WTC11 (cell line): ENCODE measurements around the gene MMP17. TPM values are rescaled to one million over a fixed set of nuclear protein-coding genes. Genes with fewer than 3 reads are reported as not detected.

ENCODE experiments used
- ATAC-seq: fragments of 200-7000 bp; cut with Tn5 transposase; 2 replicates; pipeline ENCODE4 v1.10.0; 2021; ENCODE audit warnings: mild to moderate bottlenecking, moderate library complexity
- CTCF ChIA-PET: fragments of 300-600 bp; sonication (Branson Sonifier 250); formaldehyde crosslinking; loops from one replicate; lab custom pipeline; 2021; ENCODE audit warnings: antibody characterized with exemption; lab: Charles Lee
- POLR2A ChIA-PET: fragments of 350-600 bp; sonication (Branson Sonifier 250); formaldehyde crosslinking; loops from one replicate; lab custom pipeline; 2021; ENCODE audit warnings: antibody characterized with exemption; lab: Charles Lee
- DNase-seq: peaks from one replicate; pipeline ENCODE4 v3.0.0; 2021; ENCODE audit warnings: low spot score
- H3K27ac Mint-ChIP-seq: 2 replicates; pipeline ENCODE4 v1.8.0; 2021; ENCODE audit warnings: mixed read lengths
- H3K27me3 Mint-ChIP-seq: 2 replicates; pipeline ENCODE4 v1.8.0; 2021; ENCODE audit warnings: low read depth, mild to moderate bottlenecking, moderate library complexity, mixed read lengths
- H3K36me3 Mint-ChIP-seq: 2 replicates; pipeline ENCODE4 v1.8.0; 2021; ENCODE audit warnings: mixed read lengths
- H3K4me1 Mint-ChIP-seq: 2 replicates; pipeline ENCODE4 v1.8.0; 2022; ENCODE audit warnings: mixed read lengths
- H3K4me3 Mint-ChIP-seq: 2 replicates; pipeline ENCODE4 v1.8.0; 2021; ENCODE audit warnings: mild to moderate bottlenecking, moderate library complexity, mixed read lengths
- H3K9me3 Mint-ChIP-seq: 2 replicates; pipeline ENCODE4 v1.8.0; 2021; ENCODE audit warnings: mixed read lengths
- ATF1 ChIP-seq: sonication (generic); formaldehyde crosslinking; IDR thresholded peaks from 2 replicates; pipeline ENCODE4 v1.8.1; 2023; ENCODE audit warnings: mild to moderate bottlenecking, moderate library complexity, missing genetic modification reagents
- ATF2 ChIP-seq: sonication (generic); formaldehyde crosslinking; IDR thresholded peaks from 2 replicates; pipeline ENCODE4 v1.8.1; 2022; ENCODE audit warnings: low read depth, missing genetic modification reagents, borderline replicate concordance
- ATF6 ChIP-seq: sonication (generic); formaldehyde crosslinking; IDR thresholded peaks from 2 replicates; pipeline ENCODE4 v1.8.1; 2023; ENCODE audit warnings: mild to moderate bottlenecking, missing genetic modification reagents
- CBFB ChIP-seq: sonication (generic); formaldehyde crosslinking; IDR thresholded peaks from 2 replicates; pipeline ENCODE4 v1.8.1; 2022; ENCODE audit warnings: mild to moderate bottlenecking, low read depth, missing genetic modification reagents
- CREB1 ChIP-seq: sonication (generic); formaldehyde crosslinking; IDR thresholded peaks from 2 replicates; pipeline ENCODE4 v1.8.0; 2023; ENCODE audit warnings: mild to moderate bottlenecking, missing genetic modification reagents
- CREM ChIP-seq: sonication (generic); formaldehyde crosslinking; IDR thresholded peaks from 2 replicates; pipeline ENCODE4 v1.8.1; 2022; ENCODE audit warnings: mild to moderate bottlenecking, missing genetic modification reagents, moderate library complexity
- EMX1 ChIP-seq: fragments of 250-450 bp; sonication (Bioruptor Pico); IDR thresholded peaks from 2 replicates; pipeline ENCODE4 v1.8.0; 2021; ENCODE audit warnings: mild to moderate bottlenecking
- FOXK1 ChIP-seq: sonication (generic); formaldehyde crosslinking; IDR thresholded peaks from 2 replicates; pipeline ENCODE4 v1.8.0; 2022; ENCODE audit warnings: mild to moderate bottlenecking, moderate library complexity, missing genetic modification reagents
- FOXP1 ChIP-seq: sonication (generic); formaldehyde crosslinking; IDR thresholded peaks from 2 replicates; pipeline ENCODE4 v1.8.0; 2022; ENCODE audit warnings: missing genetic modification reagents, mild to moderate bottlenecking, moderate library complexity, borderline replicate concordance
- GABPB1 ChIP-seq: sonication (generic); formaldehyde crosslinking; IDR thresholded peaks from 2 replicates; pipeline ENCODE4 v1.8.1; 2023; ENCODE audit warnings: mild to moderate bottlenecking, missing genetic modification reagents
- HMGA2 ChIP-seq: fragments of 250-450 bp; sonication (Bioruptor Pico); IDR thresholded peaks from 2 replicates; pipeline ENCODE4 v1.4.0; 2021; ENCODE audit warnings: mild to moderate bottlenecking, moderate library complexity
- MXD4 ChIP-seq: fragments of 250-450 bp; sonication (Bioruptor Pico); IDR thresholded peaks from 2 replicates; pipeline ENCODE4 v1.8.0; 2021; ENCODE audit warnings: mild to moderate bottlenecking, moderate library complexity, borderline replicate concordance
- TCF7 ChIP-seq: sonication (generic); formaldehyde crosslinking; IDR thresholded peaks from 2 replicates; pipeline ENCODE4 v1.8.0; 2022; ENCODE audit warnings: mild to moderate bottlenecking, low read depth, missing genetic modification reagents, moderate library complexity
- ZBTB21 ChIP-seq: sonication (generic); formaldehyde crosslinking; IDR thresholded peaks from 2 replicates; pipeline ENCODE4 v1.8.1; 2023; ENCODE audit warnings: mild to moderate bottlenecking, missing genetic modification reagents, borderline replicate concordance
- ZNF138 ChIP-seq: sonication (generic); formaldehyde crosslinking; conservative IDR thresholded peaks from 2 replicates; pipeline ENCODE4 v1.8.1; 2022; ENCODE audit warnings: mild to moderate bottlenecking, moderate library complexity, missing genetic modification reagents
- ZNF219 ChIP-seq: sonication (generic); formaldehyde crosslinking; IDR thresholded peaks from 2 replicates; pipeline ENCODE4 v1.8.0; 2023; ENCODE audit warnings: missing genetic modification reagents, mild to moderate bottlenecking, borderline replicate concordance
- ZNF281 ChIP-seq: sonication (generic); formaldehyde crosslinking; IDR thresholded peaks from 2 replicates; pipeline ENCODE4 v1.8.0; 2023; ENCODE audit warnings: mild to moderate bottlenecking, missing genetic modification reagents
- ZNF396 ChIP-seq: fragments of 250-450 bp; sonication (Bioruptor Pico); IDR thresholded peaks from 2 replicates; pipeline ENCODE4 v1.8.0; 2021; ENCODE audit warnings: mild to moderate bottlenecking, moderate library complexity, borderline replicate concordance
- ZNF423 ChIP-seq: fragments of 250-450 bp; sonication (Bioruptor Pico); IDR thresholded peaks from 2 replicates; pipeline ENCODE4 v2.1.2; 2022; ENCODE audit warnings: mild to moderate bottlenecking, moderate library complexity
- ZNF425 ChIP-seq: fragments of 250-450 bp; sonication (Bioruptor Pico); conservative IDR thresholded peaks from 2 replicates; pipeline ENCODE4 v1.9.0; 2021; ENCODE audit warnings: mild to moderate bottlenecking
- total RNA-seq: library from RNA; stranded (reverse); gene quantifications from 3 replicates; pipeline ENCODE4 v1.2.3, GENCODE V29; 2021
- TF ChIP-seq, protein P1 (sequence below): sonication (generic); formaldehyde crosslinking; IDR thresholded peaks from 2 replicates; pipeline ENCODE4 v1.8.0; 2022; ENCODE audit warnings: mild to moderate bottlenecking, missing genetic modification reagents

Gene MMP17
- total RNA-seq, 1 experiment from 2014 or later, result 67.1 TPM

DNA sequence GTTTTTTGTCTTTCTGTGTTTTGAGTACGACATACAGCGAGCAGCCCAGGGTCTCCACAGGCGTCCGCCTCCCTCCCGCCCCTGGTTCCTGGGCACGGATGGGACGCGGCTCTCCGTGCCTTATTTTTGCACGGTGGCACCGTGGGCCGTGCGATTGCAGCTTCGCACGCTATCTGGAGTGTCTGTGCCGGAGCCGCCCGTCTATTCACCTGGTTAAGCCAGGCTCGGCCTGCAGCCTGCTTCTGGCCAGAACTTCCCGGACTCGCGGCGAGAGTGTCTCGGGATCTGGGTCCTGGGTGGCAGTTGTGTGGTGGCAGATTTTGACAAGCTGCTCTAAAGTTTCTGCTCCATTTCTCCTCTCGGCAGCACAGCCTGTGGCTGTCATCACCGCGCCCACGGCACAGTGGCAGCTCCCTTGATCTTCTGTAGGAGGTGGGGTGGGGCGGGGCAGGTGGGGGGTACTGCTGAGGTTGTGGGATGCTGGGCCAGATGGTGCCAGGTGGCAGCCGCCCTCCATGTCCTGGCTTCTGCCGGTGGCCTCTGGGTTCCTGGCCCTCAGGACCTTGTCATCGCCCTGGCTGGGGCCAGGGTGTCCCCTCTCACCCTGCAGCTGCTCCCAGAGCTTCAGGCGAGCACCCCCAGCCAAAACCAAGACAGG lies 2.9 kb downstream of the MMP17 start:
- H3K27ac Mint-ChIP-seq, result no peak overlapping the region
- H3K36me3 Mint-ChIP-seq, result no peaks in the 10 kb centered on the region
- H3K27me3 Mint-ChIP-seq, result peaks cover 19% of the 10 kb centered on the region
- no peaks in the 10 kb centered on the region for H3K9me3 Mint-ChIP-seq
- TF ChIP-seq ZNF138 (CRISPR knock-in tag) (no peak), CBFB (no peak), TCF7 (no peak), ATF6 (CRISPR knock-in tag) (no peak), HMGA2 (no peak), CREB1 (no peak), GABPB1 (CRISPR knock-in tag) (no peak), ZNF423 (CRISPR knock-in tag) (no peak), ZNF425 (CRISPR knock-in tag) (no peak), MXD4 (CRISPR knock-in tag) (no peak), EMX1 (no peak), CREM (no peak), ZNF281 (CRISPR knock-in tag) (no peak), ZNF219 (CRISPR knock-in tag) (no peak), FOXK1 (CRISPR knock-in tag) (no peak), ATF1 (CRISPR knock-in tag) (no peak)
- CTCF ChIA-PET, result interaction anchor here (1.0 to 1.7 kb wide), 8 partner anchors 34 to 727 kb away, joined by 3 to 12 read pairs (median 4); partner anchors contain the start of gene SFSWAP
- peak; percentile 2; the same call in 1 of the 2 replicates for ATAC-seq
- POLR2A ChIA-PET, result no interaction called here
- H3K4me3 Mint-ChIP-seq, result peak overlapping the region; percentile 67
- peak; percentile 38 for DNase-seq
- peaks cover 22% of the 10 kb centered on the region for H3K4me1 Mint-ChIP-seq

DNA sequence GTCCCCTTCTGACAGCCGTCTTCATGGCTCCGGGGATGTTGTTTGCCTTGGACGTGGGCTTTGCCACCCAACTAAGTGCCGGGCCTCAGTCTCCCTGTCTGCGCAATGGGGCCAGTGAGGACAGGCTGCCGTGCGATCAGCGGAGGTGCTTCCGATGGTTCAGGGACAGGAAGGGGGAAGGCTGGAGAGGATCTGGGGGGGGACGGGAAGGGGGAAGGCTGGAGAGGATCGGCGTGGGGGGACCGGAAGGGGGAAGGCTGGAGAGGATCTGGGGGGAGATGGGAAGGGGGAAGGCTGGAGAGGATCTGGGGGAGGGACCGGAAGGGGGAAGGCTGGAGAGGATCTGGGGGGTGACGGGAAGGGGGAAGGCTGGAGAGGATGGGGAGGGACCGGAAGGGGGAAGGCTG lies 3.4 kb downstream of the MMP17 start:
- CTCF ChIA-PET, result interaction anchor here (1.7 kb wide), 1 partner anchor 35 kb away, joined by 12 read pairs; no protein-coding TSS in a partner anchor
- POLR2A ChIA-PET, result no interaction called here
- no peak overlapping the region for H3K4me3 Mint-ChIP-seq
- TF ChIP-seq FOXP1 (CRISPR knock-in tag) (no peak), ZNF281 (CRISPR knock-in tag) (no peak), ZBTB21 (no peak), ATF2 (no peak), ZNF396 (CRISPR knock-in tag) (no peak)
- TF ChIP-seq, protein P1, sequence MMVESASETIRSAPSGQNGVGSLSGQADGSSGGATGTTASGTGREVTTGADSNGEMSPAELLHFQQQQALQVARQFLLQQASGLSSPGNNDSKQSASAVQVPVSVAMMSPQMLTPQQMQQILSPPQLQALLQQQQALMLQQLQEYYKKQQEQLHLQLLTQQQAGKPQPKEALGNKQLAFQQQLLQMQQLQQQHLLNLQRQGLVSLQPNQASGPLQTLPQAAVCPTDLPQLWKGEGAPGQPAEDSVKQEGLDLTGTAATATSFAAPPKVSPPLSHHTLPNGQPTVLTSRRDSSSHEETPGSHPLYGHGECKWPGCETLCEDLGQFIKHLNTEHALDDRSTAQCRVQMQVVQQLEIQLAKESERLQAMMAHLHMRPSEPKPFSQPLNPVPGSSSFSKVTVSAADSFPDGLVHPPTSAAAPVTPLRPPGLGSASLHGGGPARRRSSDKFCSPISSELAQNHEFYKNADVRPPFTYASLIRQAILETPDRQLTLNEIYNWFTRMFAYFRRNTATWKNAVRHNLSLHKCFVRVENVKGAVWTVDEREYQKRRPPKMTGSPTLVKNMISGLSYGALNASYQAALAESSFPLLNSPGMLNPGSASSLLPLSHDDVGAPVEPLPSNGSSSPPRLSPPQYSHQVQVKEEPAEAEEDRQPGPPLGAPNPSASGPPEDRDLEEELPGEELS (CRISPR knock-in tag), result no peak

More for the DNA sequence above, 3.4 kb downstream of the MMP17 start:
- no peak overlapping the region for H3K27ac Mint-ChIP-seq
- peaks cover 22% of the 10 kb centered on the region for H3K4me1 Mint-ChIP-seq
- peaks cover 18% of the 10 kb centered on the region for H3K27me3 Mint-ChIP-seq
- DNase-seq (no peak), ATAC-seq (no peak)
- no peaks in the 10 kb centered on the region for H3K36me3 Mint-ChIP-seq
- no peaks in the 10 kb centered on the region for H3K9me3 Mint-ChIP-seq
